Right lung (tissue), 5 donors: ENCODE measurements around the gene FBXO24. TPM values are rescaled to one million over a fixed set of nuclear protein-coding genes. Genes with fewer than 3 reads are reported as not detected.
A peak's percentile ranks its signal among the peaks of the same experiment; 100 is the strongest.

ENCODE experiments used
- DNase-seq, 2 donors: peaks; one replicate each; pipeline ENCODE4 v3.0.0-alpha.2; 2013
- polyA plus RNA-seq, 5 donors: library from polyadenylated mRNA; unstranded; fragments of 120-200 nt; gene quantifications; one replicate each; pipeline versions ENCODE4 v1.2.1 to v1.2.3, GENCODE V29; 2013; ENCODE audit warnings: inconsistent platforms in 1 of 5, low replicate concordance in 1 of 5; ENCODE audit not compliant: insufficient read length in 5 of 5, insufficient read depth in 1 of 5

The FBXO24 gene
- polyA plus RNA-seq, 5 donors: 4.0 to 4.8 (median 4.5) TPM

DNA sequence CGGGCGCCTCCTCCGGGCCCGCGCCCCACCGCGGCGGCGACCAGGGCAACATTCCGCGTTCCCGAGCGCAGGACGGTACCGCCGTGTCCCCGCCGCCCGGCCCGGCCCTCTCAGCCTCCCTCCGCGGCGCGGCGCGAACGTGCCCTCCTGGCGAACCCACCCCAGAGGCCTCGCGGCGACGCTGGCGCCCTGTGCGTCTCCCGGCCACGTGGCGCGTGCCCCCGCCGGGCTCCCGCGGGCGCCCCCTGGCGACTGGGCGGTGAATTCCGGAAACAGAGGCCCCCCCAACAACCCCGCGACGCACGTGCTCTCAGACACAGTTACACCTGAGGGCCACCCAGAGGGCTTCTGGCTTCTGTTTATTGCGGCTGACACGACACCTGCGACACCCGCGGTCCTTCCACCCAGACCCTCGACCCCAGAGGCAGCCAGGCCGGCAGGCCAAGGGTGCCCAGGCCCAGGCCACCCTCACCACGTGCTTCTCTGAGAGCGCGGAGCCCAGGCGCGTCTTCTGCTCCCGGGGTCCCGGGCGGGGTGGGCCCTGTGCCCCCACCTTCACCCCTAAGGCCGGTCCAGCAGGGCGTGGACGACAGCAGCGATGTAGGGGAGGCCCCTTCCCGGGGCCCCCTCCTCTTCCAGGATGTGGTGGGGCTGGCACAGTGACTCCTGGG lies 12.3 kb upstream of the FBXO24 start, which contains the start of gene SAP25:
TSS of gene SAP25 (minus strand) at position 210 of the 671 bp plus-strand sequence. CDS start at position 52, 158 bp downstream.
- DNase-seq: no peak

DNA sequence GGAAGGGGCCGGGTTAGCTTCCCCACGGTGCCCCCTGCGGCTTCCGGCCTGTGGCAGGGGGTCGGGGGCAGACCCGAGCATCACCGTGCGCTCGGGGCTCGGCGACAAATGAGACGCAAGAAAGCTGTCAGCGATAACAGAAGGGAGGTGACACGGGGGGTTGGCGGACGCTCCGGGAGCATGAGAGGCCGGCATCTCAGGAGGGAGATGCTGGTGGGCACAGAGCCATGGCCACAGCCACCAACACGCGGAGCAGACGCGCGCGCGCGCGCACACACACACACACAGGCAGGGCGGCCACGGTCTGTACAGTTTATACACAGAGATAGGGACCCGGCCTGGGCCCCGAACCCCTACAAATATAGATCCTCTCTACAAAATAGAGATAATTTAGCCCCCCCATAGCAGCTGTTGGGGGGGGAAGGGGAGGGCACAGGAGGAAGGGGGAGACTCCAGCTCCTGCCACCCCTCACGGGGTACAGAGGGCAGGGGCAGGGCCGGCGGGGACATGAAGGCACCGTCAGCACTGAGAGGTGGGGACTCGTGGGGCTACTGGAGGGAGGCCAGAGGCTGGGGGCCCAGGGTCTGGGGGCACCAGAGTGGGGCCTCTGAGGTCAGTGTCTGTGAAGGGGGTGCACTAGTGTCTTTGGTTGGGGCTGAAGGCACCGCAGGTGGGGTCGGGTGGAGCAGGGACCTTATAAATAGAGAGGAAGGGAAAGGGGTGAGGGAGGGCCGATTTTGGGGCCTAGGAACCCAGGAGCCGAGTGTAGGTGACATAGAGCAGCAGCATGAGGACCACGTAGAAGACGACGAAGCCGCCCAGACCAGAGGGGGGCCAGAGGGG lies 11.5 kb upstream of the FBXO24 start:
- no peak for DNase-seq

DNA sequence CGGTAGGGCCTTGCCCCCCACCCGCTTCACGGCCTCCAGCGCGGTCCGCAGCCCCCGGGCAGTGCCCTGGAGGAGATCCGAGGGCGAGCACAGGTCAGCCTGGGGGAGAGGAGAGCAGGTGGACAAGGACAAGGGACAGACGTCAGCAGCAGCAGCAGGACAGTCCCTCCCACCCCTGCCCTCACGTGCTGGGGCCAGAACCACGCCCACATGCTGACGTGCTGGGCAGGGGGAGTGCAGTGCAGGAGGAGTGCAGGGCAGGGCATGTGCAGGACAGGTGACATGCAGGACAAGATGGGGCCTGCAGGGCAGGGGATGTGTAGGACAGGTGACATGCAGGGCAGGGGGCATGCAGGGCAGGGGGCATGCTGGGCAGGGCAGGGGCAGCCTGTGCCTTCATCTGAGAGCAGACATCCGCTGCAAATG lies 10.9 kb upstream of the FBXO24 start:
- DNase-seq: no peak

DNA sequence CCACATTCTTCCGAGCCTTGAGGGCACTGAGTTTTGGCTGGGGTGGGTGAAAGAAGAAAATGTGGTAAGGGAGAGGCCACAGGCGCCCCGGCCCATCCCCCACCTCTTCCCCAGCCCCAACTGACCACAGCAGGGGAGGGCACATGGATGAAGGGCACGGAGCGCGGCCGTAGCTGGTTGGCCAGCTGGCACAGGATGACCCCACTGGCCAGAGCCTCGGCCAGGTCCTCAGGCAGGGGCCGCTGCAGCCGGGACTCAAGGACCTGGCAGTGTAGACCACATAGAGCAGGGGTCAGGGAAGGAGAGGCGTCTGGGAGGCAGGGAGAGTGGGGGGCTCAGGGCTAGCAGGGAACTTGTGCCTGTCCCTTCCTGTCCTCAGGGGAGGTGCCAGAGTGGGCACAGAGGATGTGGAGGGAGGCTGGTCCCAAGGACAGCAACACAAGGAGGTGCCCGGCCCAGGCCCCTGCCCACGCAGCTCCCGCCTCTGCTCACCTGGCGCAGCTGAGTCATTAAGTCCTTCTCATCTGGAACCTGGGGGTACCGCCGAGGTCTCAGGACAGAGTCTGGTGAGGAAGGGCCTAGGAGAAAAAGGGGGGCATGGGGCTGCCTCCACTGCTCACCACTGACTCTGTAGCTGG lies 10.3 kb upstream of the FBXO24 start:
- no peak for DNase-seq

DNA sequence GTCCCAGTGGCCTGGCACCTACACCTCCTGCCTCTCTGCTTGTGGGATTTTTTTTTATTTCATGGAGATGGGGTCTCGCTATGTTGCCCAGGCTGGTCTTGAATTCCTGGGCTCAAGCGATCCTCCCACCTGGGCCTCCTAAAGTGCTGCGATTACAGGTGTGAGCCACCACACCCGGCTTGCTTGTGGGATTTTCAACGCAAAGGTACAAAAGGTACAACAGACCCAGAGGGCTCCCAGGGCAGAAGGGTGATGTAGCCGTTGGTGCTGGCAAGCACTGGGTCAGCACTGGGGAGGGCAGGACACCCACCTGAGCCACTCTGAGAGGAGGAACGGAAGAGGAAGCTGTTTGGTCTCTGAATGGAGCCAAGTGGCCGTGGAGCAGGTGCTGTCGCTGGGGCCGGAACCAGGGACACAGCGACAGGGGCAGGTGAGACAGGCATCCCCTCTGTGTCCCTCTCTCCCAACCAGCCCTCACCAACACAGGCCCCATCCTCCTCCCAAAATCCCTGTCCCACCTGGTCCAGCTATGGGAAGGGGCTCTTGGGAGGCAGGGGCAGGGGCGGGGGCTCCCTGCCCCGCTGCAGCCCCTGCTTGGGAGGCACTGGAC lies 9.6 kb upstream of the FBXO24 start:
- DNase-seq: no peak

DNA sequence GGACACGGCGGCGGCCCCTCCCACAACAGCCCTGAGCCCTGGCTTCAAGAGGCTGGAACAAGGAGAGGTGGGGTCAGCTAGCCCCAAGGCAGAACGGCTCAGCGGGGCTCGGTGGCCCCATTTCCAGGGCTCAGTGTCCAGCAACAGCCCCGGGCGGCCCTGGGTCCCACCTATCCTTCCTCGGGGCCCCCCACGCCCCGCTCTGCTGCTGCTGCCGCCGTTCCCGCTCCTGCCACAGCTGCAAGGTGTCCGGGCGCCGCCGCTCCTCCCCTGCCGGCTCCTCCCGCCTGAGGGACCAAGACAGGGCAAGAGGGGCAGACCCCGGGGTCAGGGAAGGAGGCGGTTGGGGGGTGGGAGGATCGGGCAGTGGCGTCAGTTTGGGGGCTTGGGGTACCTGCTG lies 9.0 kb upstream of the FBXO24 start:
- no peak for DNase-seq

DNA sequence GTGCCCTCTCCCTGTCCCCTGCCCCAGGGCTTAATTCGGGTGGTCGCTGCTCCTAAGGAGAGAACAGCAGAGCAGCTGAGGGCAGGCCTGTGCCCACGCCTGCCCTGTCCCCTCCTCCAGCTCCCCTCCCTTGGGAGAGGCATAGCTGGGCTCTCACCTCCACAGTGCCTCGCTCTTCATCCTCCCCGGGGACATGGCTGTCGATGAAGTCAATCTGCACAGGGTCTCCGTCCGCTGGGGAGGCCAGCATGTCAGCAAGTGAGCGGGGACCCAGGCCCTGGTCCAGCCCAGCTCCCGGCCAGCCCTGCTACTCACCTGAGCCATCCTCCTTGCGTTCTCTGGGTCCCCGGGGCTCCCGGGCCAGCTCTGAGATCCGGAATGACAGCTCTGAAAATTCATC lies 8.6 kb upstream of the FBXO24 start:
- DNase-seq: no peak

DNA sequence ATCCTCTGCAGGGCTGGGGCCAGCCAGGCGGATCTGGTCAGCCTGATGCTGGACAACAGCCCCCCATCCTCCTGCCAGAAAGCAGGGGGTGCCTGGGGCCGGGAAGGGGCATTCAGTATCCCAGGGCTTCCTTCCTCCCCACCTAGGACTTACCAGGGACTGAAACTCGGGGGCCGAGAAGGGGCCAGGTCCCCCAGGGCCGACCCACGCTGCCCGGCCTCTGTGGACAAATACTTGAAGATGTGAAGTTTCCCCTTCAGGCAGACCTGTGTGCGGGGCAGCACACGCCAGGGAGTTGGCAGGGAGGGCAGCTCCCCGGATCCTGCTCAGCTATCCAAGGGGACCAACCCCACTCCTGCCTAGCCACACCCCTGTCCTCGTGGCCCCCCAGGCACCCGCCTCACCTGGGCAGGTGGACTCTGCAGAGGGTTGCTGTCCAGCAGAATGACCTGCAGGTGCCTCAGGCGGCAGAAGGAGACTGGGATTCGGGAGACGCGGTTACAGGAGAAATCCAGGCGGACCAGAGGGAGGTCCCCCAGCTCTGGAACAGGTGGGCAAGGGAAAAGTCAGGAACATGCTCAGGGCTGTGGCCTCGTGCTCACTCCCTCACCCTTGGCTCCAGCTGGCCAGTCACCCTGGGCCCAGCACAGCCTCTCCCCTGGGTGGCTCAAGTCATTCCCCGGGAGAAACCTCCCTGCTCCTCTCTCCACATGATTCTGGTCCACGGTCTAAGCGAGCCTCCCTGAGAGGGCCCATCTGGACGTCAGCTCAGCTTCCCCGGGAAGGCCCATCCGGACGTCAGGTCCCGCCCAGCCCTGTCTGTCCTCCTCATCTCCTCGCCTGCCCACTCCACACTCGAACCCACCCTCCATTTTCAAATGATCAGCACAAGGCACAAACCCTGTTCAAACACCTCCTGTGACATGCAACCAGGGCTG lies 7.6 kb upstream of the FBXO24 start:
- no peak for DNase-seq

DNA sequence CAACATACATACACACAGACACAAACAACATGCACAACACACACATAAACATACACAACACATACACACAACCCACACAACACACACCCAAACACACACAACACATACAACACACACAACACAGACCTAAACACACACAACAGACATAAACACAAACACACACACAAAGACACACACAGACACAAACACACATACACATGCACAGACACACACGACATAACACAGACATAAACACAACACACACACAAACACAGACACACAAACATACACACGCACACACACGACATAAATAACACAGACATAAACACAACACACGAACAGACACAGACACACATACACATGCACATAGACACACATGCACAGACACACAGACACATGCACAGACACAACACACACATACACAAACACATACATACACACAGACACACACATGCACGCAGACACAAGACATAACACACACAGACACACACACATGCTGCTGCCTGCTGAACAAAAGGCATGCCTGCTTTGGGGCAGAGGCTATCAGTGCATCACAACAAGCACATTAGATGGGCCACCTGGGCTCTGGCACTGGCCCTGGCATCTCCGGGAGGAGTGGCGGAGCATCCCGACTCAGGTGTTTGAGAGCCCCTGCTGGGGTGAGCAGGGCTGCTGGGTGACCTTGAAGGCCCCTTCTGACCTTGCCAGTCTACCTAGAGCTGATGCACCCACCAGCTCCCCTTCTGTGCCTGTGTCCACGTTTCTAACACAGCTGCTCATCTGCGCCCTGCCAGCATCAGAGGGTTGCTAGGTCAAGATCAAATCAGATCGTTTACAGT lies 5.5 kb upstream of the FBXO24 start:
- no peak for DNase-seq

DNA sequence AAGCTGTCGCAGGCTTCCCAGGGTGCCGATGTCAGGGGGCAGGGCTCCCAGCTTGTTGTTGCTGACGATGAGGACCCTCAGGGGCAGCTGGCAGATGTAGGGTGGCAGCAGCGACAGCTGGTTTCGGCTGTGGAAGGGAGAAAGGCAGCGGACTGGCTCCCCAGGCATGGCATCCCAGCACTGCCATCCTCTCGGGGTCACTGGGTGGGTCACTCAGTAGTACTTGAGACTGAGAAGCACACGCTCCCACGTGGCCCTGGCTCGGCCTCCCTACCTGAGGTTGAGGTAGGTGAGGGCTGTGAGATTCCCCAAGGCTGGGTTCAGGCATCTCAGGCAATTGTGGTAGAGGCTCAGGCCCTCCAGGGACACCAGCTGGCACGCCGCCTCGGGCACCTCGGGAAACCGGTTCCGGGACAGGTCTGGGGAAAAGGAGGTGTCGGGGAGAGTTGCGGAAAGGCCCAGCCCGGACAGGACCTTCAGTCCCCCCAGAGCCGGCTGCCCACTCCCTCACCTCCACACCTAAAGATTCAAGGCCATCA lies 4.0 kb upstream of the FBXO24 start:
- no peak for DNase-seq

DNA sequence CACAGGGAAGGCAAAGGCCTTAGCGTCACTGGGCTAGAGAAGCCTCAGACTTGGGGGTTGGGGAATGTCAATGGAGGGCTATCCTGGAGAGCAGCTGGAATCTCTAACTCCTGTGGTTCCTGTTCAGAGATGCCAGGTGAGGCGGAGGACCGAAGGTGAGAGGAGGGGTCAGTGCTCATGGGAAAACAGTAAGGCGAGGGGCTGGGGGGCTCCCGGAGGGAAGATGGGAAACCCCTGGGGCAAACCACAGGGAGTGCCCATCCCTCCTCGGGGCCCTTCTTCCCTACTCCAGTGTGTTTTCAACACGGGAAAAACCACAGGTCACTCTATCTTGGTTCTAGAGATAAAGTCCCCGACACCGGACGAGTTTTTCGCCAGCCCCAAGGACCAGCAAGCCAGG lies 3.5 kb upstream of the FBXO24 start:
- DNase-seq: no peak

DNA sequence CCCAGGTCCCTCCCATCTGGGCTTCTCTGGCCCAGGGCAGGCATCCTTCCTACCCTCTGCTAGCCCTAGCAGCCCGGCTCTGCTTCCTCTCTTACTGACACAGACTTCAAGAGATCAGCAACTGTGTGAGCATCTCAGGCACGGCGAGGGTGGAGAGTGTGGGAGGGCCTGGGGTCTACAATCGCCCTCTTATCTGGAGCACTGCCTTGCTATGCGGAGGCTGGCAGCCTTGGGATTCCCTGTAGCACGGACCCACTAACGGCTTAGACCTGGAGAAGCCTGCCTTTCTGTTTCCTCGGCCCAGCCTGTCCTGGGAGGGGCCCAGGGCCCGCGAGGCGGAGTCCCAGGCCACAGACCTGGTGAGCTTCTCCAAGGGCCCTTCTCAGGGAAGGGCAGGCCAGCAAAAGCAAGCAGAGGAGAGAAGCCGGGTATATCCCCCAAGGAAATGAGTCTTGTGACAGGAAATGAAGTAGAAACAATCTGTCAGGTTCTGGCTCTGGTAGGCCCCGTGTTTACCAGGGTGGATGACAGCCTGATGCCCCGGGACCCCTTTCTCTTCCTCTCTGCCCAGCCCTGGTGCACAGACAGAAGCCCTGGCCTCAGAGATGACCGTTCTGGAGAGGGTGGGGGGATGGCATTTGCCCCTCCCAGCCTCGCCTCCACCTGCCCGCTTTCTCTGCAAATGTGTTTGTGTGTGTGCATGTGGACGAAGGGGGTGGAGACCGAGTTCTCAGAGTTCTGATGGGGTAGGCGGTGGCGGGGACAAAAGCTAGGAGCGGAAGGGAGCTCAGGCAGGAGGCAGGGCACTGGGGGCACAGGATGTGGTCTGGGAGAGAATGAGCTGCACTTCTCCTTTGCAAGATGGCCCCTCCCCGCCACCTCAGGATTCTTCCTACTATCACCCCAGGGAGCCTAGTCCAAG lies 2.7 kb upstream of the FBXO24 start:
- no peak for DNase-seq

DNA sequence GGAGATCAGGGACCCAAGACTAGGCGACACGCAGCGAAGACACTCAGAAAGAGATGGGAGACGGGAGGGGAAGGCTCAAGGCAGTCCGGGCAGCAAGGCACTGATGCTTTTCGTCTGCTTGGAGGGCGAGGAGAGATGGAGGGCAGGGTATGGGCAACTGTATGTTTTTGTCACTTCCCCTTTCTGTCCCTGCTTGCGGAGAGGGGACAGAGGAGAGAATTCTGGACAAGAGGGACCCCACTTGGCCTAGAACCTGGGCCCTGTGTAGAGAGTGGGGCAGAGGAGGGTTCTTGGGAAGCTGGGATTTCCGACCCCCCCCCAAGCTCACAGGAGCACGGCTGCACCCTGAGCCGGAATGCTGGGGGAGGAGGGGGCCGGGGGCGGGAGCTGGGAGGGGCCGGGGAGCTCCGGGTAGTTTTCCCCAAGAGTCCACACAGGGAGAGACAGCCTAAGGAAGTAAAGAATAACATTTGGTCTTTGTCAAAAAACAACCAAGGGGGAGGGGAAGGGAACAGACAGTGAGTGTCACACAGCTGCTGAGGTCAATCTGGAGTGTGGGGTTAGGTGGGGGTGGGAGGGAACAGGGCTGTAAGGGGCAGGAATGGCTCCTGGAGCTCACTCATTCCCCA lies 2.0 kb upstream of the FBXO24 start:
- DNase-seq: peak; percentile 85

DNA sequence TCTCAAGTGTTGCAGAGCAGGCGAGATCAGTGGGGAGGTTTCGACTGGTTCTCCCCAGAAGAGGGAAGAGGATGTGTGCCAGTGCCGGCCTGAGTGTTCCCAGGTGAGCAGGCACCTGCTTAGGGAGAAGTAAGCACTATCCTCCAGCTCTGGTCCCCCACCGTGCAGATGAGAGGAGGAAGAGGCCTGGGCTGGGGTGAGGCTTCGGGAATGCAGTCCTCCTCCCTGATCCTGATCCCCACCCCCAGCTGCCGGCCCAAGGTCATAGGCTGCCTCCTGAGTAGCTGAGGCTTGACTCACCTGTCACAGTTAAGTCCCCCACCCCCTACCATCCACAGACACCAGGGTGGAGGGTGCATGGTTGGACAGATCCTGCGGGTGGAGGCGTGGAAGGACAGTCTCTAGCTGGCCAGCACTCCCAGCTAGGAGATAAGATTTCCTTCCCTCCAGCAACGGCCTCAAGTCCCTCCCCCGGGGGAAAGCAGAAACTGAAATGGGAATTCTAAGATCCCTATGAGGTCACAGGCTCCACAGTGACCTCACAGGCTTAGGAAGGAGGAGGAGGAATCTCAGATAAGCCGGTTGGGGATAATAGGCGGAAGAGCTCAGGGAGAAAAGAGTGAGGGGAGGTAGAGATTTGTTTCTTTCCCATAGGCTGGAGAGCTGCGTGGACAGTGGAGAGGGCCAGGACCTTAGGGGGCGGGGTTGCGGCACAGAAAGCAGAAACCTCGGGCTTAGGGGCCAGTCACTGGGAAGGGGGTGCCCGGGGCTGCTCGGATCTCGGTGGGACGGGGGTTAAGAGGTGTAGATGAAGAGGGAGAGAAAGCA lies 1.2 kb upstream of the FBXO24 start:
- peak in 1 of 2 donors; percentile 68 for DNase-seq

DNA sequence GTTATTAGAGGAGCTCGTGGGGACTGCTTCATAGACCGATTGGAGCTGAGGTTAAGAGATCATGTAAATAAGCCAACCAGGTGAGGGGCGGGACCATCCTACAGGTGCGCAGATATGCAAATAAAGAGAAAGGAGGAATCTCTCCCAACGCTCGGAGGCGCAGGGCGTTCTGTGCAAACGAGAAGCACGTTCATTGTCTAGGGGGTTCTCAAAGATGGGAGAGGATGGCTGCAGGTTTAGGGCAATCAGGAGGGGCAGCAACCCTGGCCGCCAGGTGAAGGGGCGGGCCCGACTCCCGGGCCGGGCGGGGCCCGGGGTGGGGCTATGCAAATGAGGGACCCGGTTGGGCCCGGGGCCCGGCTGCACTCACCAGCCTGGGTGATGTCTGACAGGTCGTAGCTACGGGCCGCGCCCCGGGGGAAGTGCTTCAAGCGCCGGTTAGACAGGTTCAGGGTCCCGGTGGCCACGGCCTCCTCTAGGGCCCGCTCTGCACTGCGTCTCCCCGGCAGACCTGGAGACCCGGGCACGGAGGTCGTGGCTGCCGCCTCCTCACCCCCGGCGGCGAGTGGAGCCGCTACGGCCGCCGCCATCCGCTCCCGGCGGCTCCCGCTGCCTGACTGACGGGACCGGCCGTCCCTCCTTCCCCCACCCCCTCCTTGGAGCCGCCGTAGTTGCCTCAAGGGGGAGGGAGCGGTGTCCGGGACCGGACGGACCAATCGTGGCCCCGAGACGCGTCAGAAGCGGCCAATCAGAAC lies 440 bp upstream of the FBXO24 start, which contains the start of gene LRCH4:
TSS of gene LRCH4 (minus strand) at position 619 of the 755 bp plus-strand sequence. CDS start at position 590, 29 bp downstream.
- no peak for DNase-seq

DNA sequence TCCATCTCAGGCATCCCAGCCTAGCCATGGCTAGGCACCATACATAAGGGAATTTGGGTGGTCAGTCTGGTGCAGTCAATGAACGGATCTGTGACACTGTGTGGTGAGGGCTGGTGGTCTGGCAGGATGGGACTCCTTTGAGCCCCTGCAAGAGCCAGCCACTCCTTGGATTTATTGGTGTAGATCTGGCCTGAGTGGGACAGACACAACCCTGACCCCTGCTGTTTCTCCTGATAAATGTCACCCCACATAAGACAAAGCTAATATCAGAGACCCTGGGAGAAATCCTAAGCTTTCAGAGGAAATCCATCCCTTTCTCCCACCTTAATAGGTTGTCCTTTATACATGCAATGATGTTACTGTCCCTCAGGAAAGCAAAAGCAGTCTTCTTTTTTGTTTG lies 2.3 kb downstream of the FBXO24 start:
- DNase-seq: no peak
